CD4-positive, alpha-beta T cell treated with Interferon alpha-2 for 1 hour (primary cell): ENCODE results near the gene RMDN3.
A peak's percentile ranks its signal among the peaks of the same experiment; 100 is the strongest.

Experiments
- DNase-seq, 2 donors: peaks; one replicate each; pipeline ENCODE4 v3.0.0-alpha.2; 2020 to 2022

Gene RMDN3

DNA sequence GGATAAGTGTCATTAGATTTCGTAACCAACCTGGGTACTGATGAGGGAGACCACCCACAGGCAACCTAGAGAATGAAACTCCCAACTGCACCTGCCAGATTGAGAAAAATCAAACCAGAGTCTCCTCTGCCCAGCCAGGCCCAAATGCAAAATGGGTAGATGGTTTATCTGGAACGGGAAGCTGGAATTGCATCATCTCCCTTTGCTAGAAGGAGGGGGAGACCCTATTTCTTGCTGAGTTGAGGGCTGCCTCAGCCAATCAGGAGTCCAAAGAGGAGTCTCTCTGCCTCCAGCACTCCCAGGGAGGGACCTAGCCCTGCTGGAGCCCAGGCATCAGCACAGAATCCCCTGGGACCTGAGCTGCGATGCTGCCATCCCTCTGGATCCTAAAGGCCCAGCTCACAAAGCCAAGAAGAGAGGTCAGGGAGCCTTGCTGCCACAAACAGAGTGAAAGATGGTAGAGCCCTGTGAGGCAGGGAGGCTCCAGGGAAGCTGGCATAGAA is 8.1 kb downstream of the RMDN3 start:
- no peak for DNase-seq

DNA sequence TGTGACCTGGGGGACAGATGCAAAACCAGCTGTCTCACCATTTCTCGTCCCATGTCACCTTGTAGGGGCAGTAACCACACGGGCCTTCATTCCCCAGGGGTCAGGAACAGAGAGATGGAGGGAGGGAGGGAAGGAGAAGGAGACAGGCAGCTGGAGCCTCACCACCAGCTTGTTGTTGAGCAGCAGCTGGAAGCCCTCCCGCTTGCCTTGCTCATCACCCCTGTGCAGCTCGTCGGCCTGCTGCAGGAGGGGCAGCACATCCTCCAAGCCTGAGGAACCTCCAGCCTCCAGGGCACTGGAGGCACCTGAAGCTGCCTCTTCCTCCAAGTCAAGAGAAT is 10.3 kb downstream of the RMDN3 start:
- DNase-seq: no peak

DNA sequence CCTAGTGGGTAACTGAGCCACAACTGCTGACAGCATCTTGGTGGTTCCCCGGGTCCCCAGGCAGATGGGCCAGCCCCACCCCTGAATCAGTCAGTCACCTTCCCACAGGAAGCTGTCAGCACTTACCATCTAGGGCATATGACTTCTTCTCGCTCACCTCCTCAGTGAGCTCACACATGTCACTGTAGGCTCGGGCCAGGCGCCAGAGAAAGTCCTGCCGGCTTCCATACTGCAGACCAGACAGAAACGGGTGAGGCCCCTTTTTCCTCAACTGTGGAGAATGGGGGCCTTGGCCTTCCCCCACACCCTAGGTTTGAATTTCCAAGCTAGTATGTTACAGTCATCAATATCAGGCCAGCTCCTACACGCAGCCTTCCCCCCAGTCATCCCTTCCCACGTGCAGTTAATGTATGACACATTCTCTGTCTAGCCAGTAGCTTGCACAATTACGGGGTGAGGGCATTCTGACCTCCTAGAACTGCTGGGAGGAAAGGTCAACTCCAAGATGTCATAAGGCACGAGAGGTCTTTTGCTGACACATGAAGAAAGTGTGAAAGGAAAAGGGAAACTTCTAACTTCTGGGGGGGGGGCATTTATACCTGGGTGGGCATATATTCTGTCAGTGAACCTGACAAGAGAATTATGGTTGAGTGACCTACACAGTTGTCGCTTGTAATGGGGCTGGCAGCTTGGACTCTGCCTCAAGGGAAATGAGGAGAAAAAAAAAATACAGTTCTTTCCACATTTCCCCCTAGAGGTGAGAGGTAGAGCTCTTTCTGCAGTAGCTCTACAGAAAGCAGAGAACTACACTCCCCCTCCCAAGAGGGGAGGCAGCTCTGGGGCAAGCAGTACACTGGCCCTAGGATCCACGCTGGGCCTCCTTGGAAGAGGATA is 10.9 kb downstream of the RMDN3 start:
- DNase-seq: peak; percentile 59 to 85

DNA sequence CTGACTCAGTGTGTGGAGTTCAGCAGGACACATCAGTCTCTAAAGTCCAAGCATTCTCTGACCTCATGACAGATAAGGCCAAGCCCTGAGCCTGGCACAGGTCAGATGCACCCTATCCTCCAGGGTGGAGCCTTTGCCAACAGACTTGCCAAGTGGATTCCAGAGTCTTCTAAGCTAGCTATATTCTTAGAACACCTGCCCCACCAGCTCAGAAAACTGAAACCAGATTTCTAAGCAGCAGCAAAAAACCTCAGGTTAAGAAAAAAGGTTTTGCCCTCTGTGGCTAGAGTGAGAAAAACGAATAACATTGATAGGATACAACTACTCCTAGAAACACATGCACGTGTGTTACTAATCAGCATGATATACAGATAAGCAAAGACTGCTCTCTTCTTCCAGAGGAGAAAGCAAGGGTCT is 11.6 kb downstream of the RMDN3 start:
- no peak for DNase-seq

DNA sequence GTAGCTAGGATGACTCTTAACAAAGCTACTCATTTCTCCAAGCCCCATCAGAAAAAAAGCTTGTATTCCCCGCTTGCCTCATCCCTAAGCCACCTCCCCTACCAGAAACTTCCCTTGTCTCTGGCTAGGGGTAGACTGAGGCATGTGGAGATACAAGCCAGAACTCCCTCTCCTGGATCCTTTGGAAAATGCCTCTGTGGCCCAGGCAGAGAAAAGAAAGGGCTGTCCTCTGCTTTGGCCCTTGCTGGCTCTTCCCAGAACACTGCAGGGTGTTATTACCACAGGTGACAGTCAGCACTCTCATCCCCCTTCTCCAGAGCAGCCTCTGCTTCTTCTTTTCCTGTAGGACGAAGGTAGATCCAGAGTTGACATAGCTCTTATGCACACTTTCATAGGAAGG is 15.2 kb downstream of the RMDN3 start:
- no peak for DNase-seq

DNA sequence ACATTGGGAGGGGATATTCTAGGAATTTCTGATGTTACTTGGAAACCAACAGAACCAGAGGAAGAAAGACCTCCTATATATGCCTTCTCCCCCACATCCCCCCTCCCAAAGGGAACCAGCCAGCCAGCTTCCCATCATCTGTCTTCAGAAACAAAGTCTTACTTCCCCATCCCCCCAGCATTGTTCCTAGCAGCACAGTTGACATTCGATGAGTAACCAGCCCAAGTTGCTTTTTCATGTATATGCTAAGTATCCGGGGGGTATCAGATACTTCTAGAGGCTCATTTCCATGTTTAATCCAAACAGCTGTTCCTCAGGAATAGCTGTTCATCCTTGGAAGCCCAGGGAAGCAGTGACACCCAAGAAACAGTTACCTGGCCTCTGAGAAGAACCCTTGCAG is 16.0 kb downstream of the RMDN3 start:
- DNase-seq: no peak

DNA sequence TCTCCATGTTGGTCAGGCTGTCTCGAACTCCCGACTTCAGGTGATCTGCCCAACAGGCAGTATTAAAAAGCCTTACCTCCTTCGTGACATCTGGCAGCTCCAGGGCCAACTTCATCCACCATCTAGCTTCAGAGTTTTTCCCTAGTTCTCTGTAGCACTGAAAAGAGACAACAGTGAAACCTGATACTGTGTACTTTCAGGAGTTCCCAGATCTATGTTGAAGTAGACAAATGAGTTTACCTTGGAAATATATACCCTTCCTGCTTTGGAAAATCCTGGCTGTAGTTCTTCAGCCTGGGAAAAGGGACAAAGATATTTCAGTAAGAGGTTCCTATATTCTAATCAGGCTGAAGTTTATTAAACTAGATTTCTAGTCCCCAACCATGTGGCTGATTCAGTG is 18.0 kb downstream of the RMDN3 start:
- DNase-seq: no peak

DNA sequence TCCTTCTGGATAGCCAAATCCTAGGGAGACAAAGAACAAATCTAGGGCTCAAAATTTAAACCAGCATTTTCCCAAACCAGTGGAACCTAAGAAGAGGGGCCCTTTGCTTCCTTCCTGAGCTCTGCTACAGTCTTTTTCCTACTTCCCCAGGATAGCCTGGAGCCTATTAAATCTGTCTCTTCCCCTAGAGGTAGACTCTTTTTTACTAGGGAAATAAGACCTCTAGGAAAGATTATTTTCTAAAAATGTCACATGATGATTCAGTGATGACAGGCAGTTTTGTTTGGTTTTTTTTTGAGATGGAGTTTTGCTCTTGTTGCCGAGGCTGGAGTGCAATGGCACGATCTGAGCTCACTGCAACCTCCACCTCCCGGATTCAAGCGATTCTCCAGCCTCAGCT is 18.5 kb downstream of the RMDN3 start:
- no peak for DNase-seq

DNA sequence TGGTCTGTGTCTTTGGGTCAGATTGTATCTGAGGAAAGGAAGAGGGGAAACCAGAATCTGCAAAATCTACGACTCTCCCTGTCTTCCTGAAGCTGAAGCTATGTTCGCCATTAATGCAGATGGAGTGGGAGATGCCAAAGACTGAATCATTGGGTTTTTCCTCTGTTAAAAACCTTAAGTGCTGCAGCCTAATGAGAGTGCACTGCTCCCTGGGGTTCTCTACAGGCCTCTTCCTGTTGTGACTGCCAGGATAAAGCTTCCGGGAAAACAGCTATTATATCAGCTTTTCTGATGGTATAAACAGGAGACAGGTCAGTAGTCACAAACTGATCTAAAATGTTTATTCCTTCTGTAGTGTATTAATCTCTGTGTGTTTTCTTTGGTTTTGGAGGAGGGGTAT is 24.0 kb downstream of the RMDN3 start:
- no peak for DNase-seq

DNA sequence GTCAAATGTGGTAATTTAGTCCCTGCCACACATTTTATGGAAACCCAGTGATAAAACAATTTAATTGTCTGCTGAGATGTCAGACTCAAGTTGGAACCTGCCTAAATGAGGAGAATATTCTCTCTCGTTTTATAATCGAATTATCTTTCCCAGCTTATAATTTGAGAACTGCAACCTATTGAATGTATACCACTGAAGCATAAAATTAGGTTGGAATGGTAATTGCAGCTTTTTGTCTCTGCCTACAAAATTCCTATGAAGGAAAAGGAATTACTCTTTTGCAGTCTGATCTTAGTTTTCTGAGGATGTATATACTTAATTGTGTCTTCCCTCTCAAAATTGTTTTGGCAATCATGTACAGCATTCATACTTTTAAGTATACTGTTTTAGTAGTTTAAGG is 31.1 kb downstream of the RMDN3 start:
- no peak for DNase-seq

DNA sequence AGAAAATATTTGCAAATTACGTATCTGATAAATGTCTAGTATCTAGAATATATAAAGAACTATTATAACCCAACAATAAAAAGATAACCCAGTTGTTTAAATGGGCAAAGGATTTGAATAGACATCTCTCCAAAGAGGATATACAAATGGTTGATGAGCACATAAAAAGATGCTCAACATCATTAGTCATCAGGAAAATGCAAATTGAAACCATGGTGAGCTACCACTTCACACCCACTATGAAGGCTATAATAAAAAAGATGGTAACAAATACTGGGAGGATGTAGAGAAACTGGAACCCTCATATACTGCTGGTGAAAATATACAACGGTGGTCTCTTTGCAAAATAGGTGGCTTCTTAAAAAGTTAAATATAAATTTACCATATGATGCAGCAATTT is 32.1 kb downstream of the RMDN3 start:
- no peak for DNase-seq

DNA sequence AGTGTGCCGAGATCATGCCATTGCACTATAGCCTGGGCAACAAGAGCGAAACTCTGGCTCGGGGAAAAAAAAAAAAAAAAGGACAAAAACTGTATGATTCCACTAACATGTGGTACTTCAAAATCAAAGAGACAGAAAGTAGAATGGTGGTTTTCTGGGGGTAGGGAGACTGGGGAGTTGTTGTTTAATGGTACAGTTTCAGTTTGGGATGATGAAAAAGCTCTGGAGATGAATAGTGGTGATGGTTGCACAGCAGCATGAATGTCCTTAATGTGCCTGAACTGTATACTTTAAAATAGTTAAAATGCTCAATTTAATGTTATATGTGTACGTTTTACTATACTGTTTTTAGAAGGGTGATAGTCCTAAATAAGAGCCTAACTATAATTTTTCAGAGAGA is 32.7 kb downstream of the RMDN3 start:
- no peak for DNase-seq

DNA sequence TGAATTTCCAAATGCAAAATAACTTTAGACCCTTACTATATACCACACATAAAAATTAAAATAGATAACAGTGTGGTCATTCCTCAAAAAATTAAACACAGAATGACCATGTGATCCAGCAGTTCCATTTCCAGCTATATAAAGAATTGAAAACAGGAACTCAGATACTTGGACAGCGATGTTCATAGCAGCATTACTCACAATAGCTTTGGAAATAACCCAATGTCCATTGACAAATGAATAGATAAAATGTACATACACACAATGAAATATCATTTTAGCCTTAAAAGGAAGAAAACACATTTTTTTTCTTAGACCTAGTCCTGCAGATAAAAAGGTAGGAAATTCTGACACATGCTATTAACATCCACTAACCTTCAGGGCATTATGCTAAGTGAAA is 33.4 kb downstream of the RMDN3 start:
- DNase-seq: no peak

DNA sequence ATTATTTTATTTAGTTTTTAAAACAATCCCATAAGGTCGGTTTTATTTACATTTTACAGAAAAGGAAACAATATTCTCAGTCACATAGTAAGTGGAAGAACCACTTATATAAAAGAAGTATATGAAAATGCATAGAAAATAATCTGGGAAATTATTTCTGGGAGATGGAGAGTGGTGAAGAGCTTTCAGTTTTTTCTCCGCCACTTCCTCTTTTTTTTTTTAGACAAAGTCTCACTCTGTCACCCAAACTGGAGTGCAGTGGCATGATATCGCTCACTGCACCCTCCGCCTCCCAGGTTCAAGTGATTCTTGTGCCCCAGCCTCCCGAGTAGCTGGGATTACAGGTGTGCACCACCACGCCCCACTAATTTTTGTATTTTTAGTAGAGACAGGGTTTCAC is 38.9 kb downstream of the RMDN3 start:
- DNase-seq: no peak

DNA sequence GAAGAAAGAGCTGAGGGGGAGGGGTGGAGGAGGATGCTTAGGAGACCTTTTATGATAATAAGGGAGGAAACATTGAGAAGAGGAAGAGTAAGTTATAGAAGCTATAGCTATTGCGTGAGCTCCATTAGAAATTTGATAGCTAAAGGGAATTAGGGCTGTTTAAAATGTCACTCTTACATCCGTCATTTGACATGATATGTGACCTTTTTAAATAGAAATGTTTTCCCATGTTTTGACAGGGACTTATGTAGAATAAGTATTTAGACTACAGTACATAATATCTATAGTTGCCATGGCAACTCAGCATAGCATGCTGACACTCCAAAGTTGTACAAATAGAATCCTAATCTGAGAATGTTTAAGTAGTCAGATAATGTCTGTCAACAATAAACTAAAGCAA is 40.9 kb downstream of the RMDN3 start:
- no peak for DNase-seq

DNA sequence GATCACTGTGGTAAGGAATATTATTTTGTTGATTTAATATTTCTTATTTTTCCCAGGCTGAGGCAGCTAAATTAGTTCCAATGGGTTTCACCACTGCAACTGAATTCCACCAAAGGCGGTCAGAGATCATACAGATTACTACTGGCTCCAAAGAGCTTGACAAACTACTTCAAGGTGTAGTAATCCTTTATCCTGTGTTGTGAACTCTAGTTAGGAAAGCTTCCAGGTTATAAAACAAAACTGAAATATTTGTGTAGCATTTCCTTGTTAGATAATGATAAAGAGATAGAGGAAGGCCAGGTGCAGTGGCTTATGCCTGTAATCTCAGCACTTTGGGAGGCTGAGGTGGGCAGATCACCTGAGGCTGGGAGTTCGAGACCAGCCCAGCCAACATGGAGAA is 48.9 kb downstream of the RMDN3 start:
- DNase-seq: no peak

DNA sequence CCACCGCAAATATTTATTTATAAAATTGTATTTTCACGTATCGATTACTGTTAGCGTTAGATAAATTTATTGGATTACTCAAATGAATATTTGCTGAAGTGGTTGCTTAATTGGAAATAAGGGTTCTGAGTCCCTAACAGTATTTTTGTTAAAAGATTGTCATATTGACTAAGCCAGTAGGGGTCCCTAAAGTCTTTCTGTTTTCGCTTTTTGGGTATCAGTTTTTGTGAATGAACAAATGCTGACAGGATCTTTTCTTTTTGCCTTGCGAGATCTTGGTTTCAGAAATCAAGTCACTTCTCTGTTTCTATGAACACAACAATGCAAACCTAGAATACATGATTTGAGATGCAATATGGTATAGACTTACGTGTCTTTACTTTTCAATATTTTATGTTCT is 53.0 kb downstream of the RMDN3 start:
- DNase-seq: peak in 1 of 2 donors; percentile 57

DNA sequence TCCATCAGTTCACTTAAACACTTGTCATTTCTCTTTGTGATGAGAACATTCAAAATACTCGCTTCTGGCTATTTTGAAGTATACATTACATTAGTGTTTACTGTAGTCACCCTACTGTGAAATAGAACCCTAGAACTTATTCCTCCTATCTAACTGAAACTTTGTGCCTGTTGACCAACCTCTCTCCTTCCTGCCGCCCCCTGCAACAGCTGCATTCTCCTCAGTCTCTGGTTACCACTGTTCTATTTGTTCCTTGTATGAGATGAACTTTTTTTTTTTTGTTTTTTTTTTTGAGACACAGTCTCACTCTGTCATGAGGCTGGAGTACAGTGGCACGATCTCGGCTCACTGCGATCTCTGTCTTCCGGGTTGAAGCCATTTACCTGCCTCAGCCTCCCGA is 57.1 kb downstream of the RMDN3 start:
- no peak for DNase-seq

DNA sequence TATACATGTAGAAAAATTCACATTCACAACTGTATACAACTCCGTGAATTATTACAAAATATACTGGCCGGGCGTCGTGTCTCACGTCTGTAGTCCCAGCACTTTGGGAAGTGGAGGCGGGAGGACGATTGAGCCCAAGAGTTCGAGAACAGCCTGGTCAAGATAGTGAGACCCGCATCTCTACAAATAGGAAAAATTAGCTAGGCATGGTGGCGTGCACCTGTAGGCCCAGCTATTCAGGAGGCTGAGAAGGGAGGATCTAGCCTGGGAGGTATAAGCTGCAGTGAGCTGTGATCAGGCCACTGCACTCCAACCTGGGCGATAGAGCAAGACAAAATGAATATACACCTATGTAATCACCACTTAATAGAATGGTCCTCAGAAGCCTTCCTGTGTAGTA is 58.8 kb downstream of the RMDN3 start:
- DNase-seq: no peak

DNA sequence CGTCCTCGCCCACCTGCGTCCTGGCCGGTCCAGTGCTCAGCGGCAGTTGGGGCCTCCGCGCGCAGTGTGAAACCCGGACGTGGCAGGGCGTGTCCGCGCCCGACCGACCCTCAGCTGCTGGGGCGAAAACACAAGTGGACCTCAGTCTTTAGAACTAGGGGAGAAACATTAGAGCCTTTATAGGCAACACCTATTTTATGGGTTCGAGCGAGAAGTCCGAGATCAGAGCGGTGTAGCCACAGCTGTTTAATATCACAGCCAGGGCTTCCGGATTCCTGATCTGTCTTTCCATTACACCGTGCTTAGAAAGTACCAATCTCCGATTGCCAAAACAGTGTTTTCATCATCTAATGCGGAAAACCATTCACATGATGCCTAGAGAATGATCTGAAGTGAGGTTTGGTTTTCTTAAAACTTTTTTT is 59.6 kb downstream of the RMDN3 start:
- DNase-seq: peak in 1 of 2 donors; percentile 34

DNA sequence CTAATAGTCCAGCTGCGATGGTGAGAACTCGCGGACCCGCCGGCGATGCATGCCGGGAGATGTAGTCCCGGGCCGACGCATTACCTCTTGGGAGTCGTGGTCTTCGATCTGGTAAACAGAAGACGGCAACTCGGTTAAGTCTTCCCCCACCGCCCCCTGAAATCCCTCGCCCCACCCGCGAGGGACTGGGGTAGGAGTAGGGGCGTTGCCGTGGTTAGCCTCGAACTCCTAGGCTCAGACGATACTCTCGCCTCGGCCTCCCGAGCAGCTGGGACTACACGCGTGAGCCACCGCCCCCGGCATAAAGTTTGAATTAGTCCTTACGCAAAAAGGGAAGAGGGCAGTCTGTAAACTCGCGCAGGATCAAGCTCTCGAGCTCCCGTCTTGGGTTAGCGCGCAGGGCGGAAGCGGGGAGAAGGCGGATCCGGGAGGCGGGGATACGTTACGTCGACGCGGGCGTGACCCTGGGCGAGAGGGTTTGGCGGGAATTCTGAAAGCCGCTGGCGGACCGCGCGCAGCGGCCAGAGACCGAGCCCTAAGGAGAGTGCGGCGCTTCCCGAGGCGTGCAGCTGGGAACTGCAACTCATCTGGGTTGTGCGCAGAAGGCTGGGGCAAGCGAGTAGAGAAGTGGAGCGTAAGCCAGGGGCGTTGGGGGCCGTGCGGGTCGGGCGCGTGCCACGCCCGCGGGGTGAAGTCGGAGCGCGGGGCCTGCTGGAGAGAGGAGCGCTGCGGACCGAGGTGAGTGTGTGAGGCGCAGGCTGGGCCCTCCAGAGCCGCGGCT is 60.2 kb downstream of the RMDN3 start, which contains the start of gene RAD51:
RAD51 (plus strand) TSS at position 487 of the 781 bp plus-strand sequence. CDS start 3,585 bp downstream, outside the sequence.
- peak; percentile 93 for DNase-seq

DNA sequence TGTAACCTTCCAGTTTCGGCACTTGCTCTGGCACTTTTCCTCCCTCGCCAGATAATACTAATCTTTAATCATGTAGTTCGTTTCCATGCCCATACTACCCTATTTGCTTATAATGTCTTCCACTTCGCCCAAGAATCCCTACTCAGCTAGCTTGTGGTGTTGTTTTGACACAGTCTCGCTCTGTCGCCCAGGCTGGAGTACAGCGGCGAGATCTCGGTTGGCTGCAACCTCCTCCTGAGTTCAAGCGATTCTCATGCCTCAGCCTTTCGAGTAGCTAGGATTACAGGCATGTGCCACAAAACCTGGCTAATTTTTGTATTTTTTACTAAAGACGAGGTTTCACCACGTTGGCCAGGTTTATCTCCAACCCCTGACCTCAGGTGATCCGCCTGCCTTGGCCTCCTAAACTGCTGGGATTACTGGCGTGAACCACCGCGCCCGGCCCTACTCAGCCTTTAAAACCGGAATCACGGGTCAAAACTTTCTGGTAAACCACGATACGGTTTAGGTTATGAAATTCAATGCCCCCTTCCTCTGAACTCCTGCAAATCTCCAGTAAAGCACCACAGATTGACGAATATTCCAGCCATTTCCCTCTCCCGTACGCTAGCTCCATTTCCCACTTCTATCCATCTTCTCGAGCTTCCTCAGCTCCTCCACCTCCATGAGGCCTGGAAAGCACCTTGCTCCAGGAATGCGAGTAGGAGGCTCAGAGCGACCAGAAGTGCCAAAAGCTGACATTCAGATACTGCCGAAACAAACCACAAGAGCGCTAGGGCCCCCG is 61.0 kb downstream of the RMDN3 start:
- no peak for DNase-seq

DNA sequence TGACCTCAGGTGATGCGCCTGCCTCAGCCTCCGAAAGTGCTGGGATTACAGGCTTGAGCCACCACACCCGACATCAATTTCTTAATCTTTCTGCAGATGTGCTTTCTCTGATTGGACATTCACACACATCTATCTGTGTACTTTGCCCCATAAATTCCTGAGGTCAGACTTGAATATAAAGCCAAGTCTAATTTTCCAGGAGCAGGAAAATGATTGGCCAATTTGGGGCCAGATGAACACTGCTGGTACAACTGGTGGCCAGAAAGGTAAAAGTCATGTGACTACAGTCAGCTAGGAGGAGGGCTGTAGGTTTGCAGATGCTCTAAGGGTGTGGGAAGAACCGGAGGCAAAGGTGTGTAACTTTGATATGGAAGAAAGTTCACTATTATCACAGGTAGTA is 63.3 kb downstream of the RMDN3 start:
- no peak for DNase-seq
